Measurements from ENCODE around the gene MIB1.

DNA sequence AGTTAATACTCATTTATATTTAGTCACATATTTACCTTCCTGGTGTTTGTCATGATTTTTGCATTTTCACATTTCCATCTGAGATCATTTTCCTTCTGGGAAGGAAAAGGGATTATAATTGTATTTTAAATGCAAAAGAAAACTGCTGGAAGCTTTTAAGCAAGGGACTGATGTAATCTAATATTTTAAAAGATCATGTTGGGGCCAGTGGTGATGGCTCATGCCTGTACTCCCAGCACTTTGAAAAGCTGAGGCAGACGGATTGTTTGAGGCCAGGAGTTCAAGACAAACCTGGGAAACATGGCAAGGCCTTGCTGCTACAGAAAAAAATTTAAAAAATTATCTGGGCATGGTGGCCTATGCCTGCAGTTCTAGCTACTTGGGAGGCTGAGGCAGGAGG, 149.0 kb downstream of the MIB1 start:
- TF ChIP-seq, protein P1, sequence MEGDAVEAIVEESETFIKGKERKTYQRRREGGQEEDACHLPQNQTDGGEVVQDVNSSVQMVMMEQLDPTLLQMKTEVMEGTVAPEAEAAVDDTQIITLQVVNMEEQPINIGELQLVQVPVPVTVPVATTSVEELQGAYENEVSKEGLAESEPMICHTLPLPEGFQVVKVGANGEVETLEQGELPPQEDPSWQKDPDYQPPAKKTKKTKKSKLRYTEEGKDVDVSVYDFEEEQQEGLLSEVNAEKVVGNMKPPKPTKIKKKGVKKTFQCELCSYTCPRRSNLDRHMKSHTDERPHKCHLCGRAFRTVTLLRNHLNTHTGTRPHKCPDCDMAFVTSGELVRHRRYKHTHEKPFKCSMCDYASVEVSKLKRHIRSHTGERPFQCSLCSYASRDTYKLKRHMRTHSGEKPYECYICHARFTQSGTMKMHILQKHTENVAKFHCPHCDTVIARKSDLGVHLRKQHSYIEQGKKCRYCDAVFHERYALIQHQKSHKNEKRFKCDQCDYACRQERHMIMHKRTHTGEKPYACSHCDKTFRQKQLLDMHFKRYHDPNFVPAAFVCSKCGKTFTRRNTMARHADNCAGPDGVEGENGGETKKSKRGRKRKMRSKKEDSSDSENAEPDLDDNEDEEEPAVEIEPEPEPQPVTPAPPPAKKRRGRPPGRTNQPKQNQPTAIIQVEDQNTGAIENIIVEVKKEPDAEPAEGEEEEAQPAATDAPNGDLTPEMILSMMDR (conservative IDR thresholded peaks at IDR 0.05; ENCODE audit: low read depth in 2 of 2): no peak
- TF ChIP-seq JUNB (IDR thresholded peaks at IDR 0.05; ENCODE audit: unreplicated experiment) (no peak), EZH2 (IDR thresholded peaks at IDR 0.05; ENCODE audit: low read depth, unreplicated experiment) (no peak), ZNF114 (CRISPR knock-in tag; IDR thresholded peaks at IDR 0.05) (no peak), NANOG (IDR thresholded peaks at IDR 0.05; ENCODE audit: borderline replicate concordance) (no peak), ZNF331 (CRISPR knock-in tag; IDR thresholded peaks at IDR 0.05; ENCODE audit: low read depth) (no peak), POLR2AphosphoS5 (IDR thresholded peaks at IDR 0.05; ENCODE audit: low read depth) (no peak), EZH2phosphoT487 (IDR thresholded peaks at IDR 0.05; ENCODE audit: unreplicated experiment) (no peak)
- TF ChIP-seq, protein P2, sequence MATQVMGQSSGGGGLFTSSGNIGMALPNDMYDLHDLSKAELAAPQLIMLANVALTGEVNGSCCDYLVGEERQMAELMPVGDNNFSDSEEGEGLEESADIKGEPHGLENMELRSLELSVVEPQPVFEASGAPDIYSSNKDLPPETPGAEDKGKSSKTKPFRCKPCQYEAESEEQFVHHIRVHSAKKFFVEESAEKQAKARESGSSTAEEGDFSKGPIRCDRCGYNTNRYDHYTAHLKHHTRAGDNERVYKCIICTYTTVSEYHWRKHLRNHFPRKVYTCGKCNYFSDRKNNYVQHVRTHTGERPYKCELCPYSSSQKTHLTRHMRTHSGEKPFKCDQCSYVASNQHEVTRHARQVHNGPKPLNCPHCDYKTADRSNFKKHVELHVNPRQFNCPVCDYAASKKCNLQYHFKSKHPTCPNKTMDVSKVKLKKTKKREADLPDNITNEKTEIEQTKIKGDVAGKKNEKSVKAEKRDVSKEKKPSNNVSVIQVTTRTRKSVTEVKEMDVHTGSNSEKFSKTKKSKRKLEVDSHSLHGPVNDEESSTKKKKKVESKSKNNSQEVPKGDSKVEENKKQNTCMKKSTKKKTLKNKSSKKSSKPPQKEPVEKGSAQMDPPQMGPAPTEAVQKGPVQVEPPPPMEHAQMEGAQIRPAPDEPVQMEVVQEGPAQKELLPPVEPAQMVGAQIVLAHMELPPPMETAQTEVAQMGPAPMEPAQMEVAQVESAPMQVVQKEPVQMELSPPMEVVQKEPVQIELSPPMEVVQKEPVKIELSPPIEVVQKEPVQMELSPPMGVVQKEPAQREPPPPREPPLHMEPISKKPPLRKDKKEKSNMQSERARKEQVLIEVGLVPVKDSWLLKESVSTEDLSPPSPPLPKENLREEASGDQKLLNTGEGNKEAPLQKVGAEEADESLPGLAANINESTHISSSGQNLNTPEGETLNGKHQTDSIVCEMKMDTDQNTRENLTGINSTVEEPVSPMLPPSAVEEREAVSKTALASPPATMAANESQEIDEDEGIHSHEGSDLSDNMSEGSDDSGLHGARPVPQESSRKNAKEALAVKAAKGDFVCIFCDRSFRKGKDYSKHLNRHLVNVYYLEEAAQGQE (IDR thresholded peaks at IDR 0.05; ENCODE audit: unreplicated experiment): no peak
- TF ChIP-seq, protein P3, sequence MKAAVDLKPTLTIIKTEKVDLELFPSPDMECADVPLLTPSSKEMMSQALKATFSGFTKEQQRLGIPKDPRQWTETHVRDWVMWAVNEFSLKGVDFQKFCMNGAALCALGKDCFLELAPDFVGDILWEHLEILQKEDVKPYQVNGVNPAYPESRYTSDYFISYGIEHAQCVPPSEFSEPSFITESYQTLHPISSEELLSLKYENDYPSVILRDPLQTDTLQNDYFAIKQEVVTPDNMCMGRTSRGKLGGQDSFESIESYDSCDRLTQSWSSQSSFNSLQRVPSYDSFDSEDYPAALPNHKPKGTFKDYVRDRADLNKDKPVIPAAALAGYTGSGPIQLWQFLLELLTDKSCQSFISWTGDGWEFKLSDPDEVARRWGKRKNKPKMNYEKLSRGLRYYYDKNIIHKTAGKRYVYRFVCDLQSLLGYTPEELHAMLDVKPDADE (IDR thresholded peaks at IDR 0.05): no peak

All from GM23338 (cell line).